ENCODE measurements around the gene CEBPZOS. TPM values are rescaled to one million over a fixed set of nuclear protein-coding genes. Genes with fewer than 3 reads are reported as not detected.
A peak's percentile ranks its signal among the peaks of the same experiment; 100 is the strongest.

The CEBPZOS gene
- total and polyA plus RNA-seq, 9 of the 15 experiments (the other 6 are each of a cell fraction or from before 2014, with no cell fraction given), result 21.7 to 64.8 (median 46.7) TPM

DNA sequence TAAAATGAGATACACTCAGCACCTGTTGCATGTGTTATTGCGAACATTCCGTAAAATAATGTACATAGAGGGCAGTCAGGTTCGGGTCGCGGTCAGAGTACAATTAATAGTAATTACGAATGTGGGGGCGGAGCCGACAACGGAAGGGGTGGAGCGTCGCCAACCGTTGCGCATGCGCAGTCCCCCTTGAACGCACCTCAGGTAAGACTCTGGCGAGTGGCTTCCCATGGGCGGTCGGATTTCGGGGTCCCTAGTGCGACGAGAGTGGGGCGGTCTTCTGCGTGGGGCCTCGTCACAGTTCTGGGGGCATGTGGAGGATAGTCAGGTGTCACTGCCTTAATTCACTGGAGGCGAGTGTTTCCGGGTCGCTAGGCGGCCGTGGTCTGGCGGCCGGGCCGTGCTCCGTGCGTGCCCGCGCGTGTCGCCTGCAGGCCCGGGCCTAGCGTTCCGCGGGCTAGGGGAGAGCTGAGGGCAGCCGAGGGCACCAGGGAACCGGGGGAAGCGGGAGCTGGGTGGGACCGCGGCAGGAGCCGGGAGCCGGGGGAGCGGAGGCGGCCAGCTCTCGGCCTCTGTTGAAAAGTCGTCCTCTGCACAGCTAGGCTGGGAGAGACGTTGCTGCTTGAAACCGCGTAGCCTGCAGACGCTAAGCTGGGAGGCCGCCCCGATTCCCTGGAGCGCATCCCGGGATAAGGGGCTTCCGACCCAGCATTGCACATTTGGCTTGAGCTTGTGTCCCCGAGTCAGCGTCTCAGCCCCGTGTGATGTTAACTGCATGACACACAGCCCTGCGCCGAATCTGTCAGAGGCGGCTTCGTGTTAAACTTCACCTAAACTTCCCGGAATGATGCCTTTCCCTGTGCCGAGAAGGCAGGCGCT lies at the start of gene CEBPZOS (continued):
- TF ChIP-seq ZNF584 (CRISPR knock-in tag; IDR thresholded peaks at IDR 0.05; ENCODE audit: low read depth) (no peak), BRD4 (IDR thresholded peaks at IDR 0.05) (no peak), SMARCE1 (IDR thresholded peaks at IDR 0.05) (no peak), LCOR (CRISPR knock-in tag; IDR thresholded peaks at IDR 0.05) (no peak), ILK (tag; IDR thresholded peaks at IDR 0.05; ENCODE audit: borderline replicate concordance, low read depth) (no peak), KAT7 (CRISPR knock-in tag; IDR thresholded peaks at IDR 0.05; ENCODE audit: borderline replicate concordance) (no peak), RCOR1 (IDR thresholded peaks at IDR 0.05; ENCODE audit: borderline replicate concordance in 1 of 2, low read depth in 2 of 2, low read length in 2 of 2) (no peak), NRF1 (conservative IDR thresholded peaks at IDR 0.05 in 1 of 2, IDR thresholded peaks at IDR 0.05 in 1 of 2) (peak; percentile 98), GTF2A2 (tag; IDR thresholded peaks at IDR 0.05) (no peak), POLR2H (tag; IDR thresholded peaks at IDR 0.05; ENCODE audit: low read depth) (peak; percentile 44; the same call in 1 of the 2 replicates), TAF1 (IDR thresholded peaks at IDR 0.05; ENCODE audit: control insufficient read depth, extremely low read depth, insufficient read depth, low read length, severe bottlenecking) (peak; percentile 75), ZNF785 (CRISPR knock-in tag; IDR thresholded peaks at IDR 0.05) (no peak), GATAD2B (IDR thresholded peaks at IDR 0.05; ENCODE audit: borderline replicate concordance) (no peak)
- TF ChIP-seq, protein P1, sequence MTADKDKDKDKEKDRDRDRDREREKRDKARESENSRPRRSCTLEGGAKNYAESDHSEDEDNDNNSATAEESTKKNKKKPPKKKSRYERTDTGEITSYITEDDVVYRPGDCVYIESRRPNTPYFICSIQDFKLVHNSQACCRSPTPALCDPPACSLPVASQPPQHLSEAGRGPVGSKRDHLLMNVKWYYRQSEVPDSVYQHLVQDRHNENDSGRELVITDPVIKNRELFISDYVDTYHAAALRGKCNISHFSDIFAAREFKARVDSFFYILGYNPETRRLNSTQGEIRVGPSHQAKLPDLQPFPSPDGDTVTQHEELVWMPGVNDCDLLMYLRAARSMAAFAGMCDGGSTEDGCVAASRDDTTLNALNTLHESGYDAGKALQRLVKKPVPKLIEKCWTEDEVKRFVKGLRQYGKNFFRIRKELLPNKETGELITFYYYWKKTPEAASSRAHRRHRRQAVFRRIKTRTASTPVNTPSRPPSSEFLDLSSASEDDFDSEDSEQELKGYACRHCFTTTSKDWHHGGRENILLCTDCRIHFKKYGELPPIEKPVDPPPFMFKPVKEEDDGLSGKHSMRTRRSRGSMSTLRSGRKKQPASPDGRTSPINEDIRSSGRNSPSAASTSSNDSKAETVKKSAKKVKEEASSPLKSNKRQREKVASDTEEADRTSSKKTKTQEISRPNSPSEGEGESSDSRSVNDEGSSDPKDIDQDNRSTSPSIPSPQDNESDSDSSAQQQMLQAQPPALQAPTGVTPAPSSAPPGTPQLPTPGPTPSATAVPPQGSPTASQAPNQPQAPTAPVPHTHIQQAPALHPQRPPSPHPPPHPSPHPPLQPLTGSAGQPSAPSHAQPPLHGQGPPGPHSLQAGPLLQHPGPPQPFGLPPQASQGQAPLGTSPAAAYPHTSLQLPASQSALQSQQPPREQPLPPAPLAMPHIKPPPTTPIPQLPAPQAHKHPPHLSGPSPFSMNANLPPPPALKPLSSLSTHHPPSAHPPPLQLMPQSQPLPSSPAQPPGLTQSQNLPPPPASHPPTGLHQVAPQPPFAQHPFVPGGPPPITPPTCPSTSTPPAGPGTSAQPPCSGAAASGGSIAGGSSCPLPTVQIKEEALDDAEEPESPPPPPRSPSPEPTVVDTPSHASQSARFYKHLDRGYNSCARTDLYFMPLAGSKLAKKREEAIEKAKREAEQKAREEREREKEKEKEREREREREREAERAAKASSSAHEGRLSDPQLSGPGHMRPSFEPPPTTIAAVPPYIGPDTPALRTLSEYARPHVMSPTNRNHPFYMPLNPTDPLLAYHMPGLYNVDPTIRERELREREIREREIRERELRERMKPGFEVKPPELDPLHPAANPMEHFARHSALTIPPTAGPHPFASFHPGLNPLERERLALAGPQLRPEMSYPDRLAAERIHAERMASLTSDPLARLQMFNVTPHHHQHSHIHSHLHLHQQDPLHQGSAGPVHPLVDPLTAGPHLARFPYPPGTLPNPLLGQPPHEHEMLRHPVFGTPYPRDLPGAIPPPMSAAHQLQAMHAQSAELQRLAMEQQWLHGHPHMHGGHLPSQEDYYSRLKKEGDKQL (CRISPR knock-in tag; IDR thresholded peaks at IDR 0.05; ENCODE audit: borderline replicate concordance), result no peak
- TF ChIP-seq, protein P2, sequence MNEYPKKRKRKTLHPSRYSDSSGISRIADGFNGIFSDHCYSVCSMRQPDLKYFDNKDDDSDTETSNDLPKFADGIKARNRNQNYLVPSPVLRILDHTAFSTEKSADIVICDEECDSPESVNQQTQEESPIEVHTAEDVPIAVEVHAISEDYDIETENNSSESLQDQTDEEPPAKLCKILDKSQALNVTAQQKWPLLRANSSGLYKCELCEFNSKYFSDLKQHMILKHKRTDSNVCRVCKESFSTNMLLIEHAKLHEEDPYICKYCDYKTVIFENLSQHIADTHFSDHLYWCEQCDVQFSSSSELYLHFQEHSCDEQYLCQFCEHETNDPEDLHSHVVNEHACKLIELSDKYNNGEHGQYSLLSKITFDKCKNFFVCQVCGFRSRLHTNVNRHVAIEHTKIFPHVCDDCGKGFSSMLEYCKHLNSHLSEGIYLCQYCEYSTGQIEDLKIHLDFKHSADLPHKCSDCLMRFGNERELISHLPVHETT (CRISPR knock-in tag; conservative IDR thresholded peaks at IDR 0.05 in 1 of 2, IDR thresholded peaks at IDR 0.05 in 1 of 2), result peak in 1 of 2 experiments; percentile 73; a peak in 2 of 4 replicates
- TF ChIP-seq, protein P3, sequence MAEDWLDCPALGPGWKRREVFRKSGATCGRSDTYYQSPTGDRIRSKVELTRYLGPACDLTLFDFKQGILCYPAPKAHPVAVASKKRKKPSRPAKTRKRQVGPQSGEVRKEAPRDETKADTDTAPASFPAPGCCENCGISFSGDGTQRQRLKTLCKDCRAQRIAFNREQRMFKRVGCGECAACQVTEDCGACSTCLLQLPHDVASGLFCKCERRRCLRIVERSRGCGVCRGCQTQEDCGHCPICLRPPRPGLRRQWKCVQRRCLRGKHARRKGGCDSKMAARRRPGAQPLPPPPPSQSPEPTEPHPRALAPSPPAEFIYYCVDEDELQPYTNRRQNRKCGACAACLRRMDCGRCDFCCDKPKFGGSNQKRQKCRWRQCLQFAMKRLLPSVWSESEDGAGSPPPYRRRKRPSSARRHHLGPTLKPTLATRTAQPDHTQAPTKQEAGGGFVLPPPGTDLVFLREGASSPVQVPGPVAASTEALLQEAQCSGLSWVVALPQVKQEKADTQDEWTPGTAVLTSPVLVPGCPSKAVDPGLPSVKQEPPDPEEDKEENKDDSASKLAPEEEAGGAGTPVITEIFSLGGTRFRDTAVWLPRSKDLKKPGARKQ (CRISPR knock-in tag; IDR thresholded peaks at IDR 0.05), result no peak
